ENCODE results near the gene COL4A1.

DNA sequence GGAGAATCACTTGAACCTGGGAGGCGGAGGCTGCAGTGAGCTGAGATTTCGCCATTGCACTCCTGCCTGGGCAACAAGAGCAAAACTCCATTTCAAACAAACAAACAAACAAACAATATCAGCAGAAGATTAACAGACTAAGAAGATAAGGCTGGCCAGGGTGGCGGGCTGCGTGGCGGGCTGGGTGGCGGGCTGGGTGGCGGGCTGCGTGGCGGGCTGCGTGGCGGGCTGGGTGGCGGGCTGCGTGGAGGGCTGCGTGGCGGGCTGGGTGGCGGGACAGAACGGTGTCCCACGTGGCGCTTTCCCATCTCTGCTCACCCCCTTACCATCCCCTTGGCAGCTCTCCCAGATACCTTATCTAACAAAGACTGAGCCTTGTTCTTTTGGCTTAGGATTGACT, 196.2 kb downstream of the COL4A1 start:
- TF ChIP-seq XBP1 (CRISPR knock-in tag; IDR thresholded peaks at IDR 0.05) (no peak), NR2F6 (IDR thresholded peaks at IDR 0.05) (no peak), NR2F6 (CRISPR knock-in tag; IDR thresholded peaks at IDR 0.05) (no peak), ZNF776 (CRISPR knock-in tag; IDR thresholded peaks at IDR 0.05) (no peak), KLF6 (CRISPR knock-in tag; IDR thresholded peaks at IDR 0.05) (no peak), RAD21 (CRISPR knock-in tag; IDR thresholded peaks at IDR 0.05) (no peak), TMF1 (CRISPR knock-in tag; IDR thresholded peaks at IDR 0.05; ENCODE audit: low read depth) (no peak), ZBTB21 (CRISPR knock-in tag; IDR thresholded peaks at IDR 0.05) (no peak)
